Right lobe of liver (tissue), 4 donors: ENCODE results near the gene HCN3.

Experiments
- CTCF ChIP-seq, 4 donors: fragments of 200-600 bp in 3 of 4; fragments of 450-650 bp in 1 of 4; IDR thresholded peaks; one replicate each; pipeline versions ENCODE4 v1.5.1 to v1.8.0; 2016 to 2022; ENCODE audit warnings: antibody characterized with exemption in 4 of 4, mild to moderate bottlenecking in 2 of 4
- POLR2A ChIP-seq: fragments of 450-650 bp; IDR thresholded peaks from one replicate; pipeline ENCODE4 v1.6.1; 2017; ENCODE audit warnings: antibody characterized with exemption, mild to moderate bottlenecking
- donor health status: DM: no; HTN: no; CAD: no.
- donor health status: DM: no; HTN: no; CAD: no.
- donor health status: DM: no; HTN: yes; CAD: no.

- TF ChIP-seq CTCF (IDR thresholded peaks at IDR 0.05): no peak
- TF ChIP-seq POLR2A: no peak
Measured at GRCh38 chr1:155318082-155318481, 40.8 kb downstream of the HCN3 start.
